Stimulated activated CD8-positive, alpha-beta memory T cell treated with anti-CD3 and anti-CD28 coated beads, Interleukin-4, amount 100 ng/mL, for 24 hours (primary cell): Measurements from ENCODE around the gene FNDC3B.

ENCODE experiments used
- DNase-seq: peaks from one replicate; pipeline ENCODE4 v3.0.0-alpha.2; 2020; ENCODE audit warnings: low read depth

Gene FNDC3B

DNA sequence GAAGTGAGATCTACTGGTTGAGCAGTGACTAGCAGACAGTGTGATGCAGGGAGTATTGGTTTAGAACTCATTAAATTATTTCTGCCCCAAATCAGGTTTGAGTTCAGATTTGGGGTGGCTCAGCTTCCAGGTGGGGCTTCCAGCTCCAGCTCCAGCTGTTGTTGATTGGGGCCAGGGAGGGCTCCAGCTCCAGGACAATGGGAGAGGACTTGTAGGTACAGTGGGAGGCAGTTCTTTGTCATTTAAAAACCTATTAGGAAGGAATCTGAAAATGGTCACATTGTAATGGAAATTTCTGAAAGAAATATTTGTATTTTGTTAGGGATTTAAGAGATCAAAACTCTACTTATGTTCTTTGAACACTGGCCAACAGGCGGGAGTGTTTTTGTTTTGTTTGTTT, 97.0 kb downstream of the FNDC3B start:
- DNase-seq, result no peak

DNA sequence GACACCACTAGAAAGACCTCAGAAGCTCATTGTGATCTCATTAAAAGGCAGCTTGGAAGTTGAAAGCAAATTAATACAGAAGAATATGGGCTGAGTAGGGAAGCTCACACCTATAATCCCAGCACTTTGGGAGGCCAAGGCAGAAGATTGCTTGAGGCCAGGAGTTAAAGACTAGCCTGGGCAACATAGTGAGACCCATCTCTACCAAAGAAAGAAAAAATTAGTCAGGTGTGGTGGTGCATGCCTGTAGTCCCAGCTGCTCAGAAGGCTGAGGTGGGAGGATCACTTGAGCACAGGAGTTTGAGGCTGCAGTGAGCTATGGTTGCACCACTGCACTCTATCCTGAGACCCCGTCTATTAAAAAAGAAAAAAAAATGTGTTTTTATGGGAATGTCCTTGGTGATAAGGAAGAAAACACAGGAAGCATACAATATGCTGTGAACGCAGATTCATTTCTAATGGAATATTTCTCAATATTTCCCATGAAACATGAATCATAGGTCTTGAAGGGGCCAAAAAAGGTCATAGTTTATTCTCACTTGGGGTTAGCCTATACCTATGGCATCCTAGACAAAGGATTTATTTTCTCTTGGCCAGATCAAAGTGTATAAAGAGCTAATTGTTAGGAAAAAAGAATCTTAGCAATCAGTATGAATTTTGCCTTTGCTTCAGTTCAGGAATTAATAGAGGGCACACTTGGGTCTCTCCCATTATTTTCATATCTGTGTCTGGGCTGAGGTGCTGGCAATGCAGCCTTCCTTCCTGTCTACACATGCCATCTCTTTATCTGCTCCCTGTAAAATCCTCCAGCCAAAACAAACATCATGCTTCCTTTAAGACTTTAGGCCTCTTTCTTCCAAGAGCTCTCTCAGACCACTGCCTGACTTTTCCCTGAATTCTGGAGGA, 98.2 kb downstream of the FNDC3B start:
- DNase-seq, result no peak

DNA sequence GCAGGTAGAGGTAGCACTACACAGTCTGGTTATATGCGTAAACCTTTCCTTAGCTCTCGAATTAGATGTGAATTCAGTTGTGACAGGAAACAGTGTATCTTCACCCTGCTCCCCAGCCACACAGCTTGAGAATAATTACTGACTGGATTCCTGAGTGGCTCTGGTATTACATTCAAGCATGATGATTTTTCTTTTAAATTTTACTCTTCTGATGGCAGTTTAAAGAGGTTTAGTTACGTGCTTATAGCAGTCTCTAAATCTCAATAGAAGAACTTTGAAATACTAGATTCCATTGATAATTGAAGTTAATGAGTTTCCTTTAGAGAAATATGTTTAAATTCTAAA, 98.8 kb downstream of the FNDC3B start:
- no peak for DNase-seq

DNA sequence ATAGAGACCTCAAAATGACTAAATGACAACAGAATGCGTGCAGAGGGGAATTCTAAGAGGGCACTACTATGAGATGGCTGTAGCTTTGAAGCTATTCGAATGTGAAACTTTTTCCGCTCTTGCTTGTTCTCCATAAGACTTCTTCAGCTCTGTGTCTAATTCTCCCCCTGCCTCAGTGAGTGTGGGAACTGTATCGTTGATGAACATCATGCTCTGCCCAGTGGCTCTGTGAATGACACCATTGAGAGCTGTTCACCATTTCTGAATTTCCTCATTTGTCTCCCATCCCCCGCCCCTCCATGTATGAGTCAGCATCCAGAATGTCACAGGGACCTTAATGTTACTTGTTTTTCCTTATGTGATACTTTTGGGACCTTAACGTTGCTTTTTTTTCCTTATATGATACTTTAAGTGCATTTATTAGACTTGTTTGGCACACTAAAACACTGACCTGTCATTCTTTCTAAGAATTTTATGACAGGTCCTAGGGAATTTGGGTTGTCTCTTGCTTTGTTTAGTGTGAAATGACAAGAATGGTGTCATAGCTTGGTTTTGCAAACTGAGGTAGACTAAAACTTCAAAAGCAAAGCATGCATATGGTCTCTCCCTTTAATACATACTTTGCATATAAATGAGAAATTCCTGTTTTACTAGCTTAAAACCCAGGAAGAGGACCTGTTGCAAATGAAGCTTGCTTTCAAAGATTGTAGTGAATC, 99.6 kb downstream of the FNDC3B start:
- DNase-seq, result no peak

DNA sequence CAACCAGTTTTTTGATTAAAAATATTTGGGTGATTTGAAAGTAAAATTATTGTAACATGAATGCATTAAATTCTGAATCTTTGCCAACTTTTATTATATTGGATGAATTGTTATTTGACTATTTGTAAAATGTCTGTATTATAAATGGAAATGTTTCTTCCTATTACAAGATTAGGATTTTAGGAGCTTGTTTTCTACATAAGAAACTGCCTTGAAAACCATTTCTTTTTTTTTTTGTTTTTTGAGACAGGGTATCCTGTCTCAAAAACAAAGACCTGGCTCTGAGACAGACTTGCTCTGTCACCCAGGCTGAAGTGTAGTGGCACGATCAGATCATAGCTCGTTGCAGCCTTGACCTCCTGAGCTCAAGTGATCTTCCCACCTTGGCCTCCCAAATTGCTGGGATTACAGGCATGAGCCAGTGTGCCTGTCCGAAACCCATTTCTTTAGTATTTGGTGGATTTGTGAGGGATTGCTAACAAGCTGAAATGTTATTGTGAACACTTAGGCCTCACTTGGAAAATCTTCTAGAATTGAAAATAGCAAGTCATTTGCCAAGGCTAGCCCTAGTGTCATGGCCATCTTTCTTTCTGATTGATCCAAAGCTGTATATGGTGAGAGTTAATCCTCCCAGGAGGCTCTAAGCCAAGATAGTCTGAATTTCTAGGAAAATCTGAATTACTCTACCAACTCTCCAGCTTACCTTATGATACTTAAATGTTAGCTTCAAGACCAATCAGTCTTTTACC, 100.3 kb downstream of the FNDC3B start:
- DNase-seq, result no peak

DNA sequence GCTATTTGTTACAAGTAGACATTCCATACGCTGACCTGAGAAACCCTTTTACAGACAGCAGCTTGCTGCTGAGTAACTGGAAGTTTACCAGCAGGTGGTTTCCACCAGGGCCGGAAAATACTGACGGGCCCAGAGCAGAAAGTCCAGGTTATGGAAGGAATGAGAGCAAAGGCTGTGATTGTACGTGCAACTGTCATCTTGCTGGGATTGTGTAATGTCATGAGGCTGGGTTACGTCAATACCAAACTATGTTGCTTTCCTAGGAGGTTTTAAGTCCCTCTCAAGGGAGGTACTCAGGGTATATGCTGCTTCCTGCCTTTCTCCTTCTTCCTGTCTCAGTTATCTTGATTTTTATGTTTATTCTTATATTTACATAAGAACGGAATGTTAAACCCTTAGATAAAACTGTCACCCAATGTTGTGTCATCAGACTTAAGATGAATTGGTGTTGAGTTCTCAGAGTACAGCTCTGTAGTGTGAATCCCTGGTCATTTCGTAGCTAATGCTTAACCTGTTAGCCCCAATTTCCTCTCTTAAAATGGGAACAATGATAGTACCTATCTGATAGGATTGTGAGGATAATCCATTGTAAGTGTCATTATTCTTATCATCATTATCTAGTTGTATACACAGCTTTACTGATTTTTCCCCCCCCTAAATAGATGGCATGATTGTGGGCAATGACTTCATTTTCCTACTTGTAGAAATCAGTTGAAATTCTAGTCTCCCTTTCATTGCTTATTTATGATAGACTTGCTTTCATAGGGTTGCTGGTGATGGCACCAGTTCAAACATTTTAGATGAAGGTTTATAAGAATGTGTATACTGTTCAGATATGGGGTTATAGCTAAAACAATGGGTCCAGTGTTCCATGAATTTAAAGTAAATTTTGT, 101.4 kb downstream of the FNDC3B start:
- DNase-seq, result no peak

DNA sequence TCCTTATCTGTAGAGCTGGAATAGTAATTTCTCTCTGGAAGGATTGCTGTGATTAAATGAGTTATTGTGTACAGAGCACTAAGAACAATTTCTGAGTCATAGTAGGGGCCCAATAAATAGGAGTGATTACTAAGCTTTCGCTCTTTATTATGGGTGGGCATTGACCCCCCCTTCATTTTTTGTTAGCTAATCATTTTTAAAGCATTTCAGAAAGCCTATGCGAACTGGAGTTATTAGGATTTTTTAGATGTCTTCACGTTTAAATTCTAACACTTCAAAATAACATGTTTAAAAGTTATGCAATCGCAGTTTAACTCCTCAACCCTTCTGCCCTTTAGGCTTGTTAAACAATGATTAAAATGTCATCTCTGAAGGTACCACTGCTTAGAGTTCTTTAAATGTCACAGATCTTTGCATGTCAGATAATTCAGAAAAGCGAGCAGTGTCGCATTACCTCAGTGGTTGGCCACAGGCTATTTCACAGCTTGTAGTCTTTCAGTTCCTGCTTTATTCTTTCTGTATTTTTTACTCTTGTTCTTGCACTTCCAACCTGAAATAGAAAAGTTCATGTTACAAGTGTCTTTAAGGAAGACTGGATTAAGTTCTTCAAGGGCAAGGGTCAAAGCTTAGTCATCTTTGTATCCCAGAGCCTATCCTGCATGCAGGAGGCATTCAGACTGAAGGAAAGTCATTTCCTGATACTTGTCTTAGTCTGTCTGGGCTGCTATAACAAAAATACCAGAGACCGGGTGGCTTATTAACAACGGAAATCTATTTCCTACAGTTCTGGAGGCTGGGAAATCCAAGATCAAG, 102.9 kb downstream of the FNDC3B start:
- no peak for DNase-seq

DNA sequence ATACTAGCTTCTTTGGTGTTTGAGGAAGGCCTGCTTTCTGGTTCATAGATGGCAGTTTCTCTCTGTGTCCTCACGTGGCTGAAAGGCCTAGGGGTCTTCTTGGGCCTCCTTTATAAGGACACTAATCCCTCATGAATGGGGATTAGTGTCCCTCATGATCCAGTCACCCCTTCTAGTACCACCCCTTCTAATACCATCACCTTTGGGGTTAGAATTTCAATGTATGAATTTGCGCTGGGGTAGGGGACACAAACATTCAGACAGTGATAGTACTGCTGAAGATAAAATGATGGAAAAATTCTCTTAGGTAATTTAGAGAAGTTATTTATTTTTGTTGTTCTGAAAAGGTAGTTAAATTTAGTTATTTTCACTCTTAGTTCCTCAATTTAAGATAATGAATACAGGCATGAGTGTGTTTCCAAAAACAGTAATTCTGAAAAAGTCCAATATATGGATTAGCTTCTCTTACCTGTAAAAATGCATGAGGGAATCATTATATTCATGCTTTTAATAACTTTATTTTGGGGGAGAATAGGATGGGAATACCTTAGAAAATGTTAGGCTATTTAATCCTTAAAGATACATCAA, 103.6 kb downstream of the FNDC3B start:
- DNase-seq, result no peak

DNA sequence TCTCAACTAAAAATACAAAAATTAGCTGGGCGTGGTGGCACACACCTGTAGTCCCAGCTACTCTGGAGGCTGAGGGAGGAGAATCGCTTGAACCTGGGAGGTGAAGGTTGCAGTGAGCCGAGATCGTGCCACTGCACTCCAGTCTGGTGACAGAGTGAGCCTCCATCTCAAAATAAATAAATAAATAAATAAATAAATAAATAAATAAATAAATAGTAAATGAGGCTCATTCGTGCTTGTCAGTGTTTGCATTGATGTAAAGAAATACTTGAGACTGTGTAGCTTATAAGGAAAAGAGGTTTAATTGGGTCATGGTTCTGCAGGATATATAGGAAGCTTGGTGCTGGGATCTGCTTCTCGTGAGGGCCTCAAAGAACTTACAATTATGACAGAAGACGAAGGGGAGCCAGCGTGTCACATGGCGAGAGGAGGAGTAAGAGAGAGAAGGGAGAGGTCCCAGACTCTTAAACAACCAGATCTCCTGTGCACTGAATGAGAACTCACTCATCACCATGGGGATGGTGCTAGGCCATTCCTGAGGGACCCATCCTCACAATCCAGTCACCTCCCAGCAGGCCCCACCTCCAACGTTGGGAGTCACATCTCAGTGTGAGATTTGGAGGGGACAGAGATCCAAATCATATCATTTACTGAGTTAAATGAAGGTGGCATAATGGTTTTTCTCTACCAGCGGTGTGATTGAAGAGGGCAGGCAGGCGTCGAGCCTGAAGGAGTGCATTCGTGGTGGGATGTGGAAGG, 104.5 kb downstream of the FNDC3B start:
- no peak for DNase-seq

DNA sequence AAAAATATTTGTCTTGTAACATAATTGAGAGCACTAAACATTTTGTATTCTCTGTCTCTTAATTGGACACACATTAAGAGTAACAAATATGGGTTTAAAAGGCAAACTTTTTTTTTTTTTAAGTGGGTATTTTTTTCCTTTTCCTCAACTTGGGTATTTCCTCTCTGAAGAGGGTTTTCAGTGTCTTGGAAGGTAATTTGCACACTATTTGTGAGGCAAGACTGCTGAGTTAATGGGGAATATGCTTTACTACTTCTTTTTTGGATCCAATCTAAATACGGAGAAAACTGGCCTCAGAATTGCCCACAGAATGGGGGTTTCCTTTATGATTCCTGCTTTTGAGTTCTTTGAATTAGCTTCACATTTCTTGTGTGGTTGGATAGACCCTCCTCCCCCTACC, 105.2 kb downstream of the FNDC3B start:
- no peak for DNase-seq

DNA sequence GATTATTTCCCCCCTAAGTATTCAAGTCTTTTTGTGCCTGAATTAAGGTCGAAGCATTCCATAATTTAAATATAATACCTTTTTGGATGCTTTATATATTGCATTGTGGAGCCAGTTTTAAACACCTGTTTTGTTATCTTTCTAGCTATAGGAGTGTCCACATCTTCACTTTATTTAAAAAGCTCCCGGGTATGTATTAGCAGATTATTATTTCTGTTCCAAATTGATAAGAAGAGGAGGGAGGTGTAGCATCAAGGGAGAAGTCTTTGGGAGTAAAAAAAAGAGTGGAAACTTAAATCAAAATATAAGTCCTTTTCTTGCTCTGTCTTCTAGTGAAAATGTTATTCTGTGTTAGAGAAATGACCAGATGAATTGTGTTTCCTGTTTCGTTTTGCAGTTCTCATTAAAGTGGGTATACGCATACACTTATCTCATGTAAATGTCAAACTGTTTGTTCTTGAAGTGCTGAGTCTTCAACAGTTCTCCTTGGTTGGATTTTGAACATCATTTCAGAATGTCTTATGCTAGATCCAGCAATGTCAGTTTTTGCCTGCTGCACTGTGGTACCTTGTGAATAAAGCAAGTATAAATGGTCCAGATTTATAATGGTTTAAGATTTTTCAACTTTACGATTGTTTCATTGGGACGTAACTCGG, 105.8 kb downstream of the FNDC3B start:
- no peak for DNase-seq

DNA sequence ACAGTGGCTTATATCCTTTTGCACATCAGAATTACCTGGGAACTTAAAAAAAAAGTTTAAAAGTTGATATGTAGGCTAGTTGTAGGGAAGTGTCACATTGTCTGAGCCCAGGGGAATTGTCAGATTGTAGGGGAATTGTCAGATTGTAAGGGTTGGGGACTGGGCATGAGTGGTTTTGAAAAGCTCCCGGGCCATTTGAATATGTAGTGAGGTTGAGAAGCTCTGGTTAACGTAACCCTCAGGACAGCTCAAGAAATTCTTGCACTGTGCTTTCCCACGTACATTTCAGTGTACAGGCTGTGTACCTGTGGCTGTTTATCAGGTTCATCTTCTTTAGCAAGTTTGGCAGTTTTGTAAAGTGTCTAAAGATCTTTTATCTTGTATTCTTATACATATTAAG, 107.0 kb downstream of the FNDC3B start:
- DNase-seq, result no peak

DNA sequence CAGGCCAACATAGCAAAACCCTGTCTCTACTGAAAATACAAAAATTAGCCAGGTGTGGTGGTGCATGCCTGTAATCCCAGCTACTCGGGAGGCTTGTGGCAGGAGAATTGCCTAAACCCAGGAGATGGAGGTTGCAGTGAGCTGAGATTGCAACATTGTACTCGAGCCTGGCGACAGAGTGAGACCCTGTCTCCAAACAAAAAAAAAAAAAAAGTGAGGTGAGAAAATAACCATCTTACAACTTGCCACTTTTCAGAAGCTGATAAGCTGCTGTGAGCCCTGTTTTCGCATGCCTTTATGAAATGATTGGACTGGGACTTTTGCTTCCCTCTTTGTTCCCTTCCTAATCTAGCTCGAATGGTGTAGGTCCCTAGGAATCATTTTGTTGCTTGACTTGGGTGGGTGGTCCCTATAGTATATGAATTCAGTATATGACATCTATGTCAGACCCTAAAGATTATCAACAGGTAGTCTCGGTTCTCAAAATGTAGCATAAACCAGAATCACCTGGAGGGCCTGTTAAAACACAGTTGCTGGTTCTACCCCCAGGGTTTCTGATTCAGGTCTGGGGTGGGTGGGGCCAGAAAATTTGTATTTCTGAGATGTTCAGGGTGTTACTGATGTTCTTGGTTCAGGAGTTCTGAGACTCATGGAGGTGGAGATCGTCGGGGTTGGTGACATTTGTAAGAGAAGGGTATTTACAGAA, 107.9 kb downstream of the FNDC3B start:
- DNase-seq, result no peak

DNA sequence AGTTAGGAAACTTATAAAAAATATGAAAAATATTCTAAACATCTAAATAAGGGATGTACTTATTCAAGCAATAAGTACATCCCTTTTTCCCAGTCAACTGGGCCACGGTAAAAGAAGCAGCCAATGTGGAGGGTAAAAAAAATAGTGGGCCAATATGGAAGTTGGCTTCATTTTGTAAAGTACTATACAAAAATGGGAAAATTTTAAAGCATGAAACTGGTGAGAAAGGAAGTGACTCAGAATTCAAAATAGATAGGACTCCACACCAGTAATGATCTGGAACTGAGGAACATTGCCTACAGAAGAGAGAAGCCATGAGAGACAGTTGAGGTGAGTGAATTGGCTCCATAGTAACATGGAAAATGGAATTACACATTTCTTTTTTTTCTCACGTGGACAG, 108.9 kb downstream of the FNDC3B start:
- no peak for DNase-seq

DNA sequence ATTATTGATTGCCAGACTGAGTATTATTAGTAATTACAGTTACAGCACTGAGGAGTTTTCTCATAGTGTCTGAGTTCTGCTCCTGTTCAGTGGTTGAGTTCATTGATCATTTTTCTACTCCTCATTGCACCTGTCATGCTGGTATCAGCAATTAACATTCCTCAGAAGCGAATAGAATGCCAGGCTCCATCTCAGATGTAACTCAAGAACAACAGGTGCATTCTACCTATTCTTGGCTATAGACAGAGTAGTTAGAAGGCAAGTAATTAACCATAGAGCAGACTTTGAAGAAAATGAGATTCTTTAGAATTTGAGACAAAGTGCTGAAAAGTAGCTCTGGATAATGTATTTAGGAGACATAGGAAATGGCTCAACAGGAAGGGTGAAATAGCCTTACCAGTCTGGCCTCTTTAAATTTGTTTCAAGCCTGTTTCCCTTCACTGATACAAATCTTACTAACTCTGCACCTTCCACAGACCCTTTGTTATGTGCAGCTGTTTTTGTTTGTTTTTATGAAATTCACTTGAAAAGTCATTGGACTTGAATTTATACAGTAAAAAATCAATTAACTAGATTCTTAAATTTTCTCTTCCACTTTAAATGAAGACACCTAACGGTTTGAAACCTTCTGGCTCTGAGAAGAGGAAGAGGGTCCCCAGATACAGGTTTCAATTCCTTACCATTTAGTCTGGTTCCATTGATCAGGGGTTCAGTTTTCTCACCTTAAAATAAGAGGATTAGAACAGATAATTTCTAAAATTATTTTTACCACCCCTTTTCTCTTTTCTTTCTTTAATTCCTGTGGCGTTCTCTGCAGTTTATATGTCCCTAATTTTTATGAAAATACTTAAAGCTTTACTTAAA, 109.6 kb downstream of the FNDC3B start:
- DNase-seq, result no peak

DNA sequence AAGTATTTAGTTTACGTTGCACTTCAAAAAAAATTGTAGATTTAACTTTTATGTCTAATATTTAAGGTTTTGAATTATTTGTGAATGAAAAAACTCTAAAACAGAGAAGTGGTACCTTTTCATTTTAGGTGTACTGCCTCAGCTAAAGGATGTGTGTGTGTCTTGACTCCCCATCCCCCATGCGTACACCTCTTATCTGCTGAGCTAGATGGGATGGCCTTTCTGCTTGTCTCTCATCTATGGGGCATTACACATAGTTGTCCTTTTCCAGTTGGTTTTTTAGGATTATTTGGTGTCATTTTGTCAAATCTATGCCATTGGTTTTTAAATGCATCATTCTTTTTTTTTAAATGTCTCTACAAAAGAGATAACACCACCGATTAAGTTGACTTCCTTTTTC, 110.9 kb downstream of the FNDC3B start:
- DNase-seq, result no peak

DNA sequence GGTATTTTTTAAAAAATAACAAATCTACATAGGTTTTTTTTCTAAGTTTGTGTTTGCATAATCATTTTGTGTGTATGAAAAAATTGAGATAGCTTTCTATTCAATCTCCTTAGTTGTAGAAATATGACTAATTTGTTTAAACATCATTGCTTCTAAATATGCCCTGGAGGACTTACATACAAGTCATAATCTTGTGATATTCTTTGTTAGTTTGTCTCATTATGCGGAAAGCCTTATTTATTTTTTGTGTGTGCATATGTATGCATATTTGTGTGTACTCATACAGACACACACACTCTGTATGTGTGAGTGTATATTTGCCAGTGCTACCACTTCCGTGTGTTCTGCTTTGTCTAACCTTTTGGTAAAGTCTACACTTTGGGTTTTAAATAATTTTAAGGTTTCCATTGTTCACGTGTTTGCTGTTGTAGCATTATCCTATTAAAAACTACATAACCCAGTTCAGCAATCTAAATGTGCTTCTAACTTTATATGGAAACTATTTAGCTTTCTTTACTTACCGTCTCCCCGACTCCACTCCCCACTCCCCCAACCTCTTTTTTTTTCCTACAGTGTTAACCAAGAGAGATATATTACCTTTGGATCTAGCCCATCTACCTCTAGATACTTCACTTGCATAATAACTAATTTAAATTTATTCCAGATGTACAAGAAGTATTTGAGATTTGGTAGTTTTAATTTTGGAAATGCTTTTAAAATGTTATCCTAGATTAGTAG, 111.7 kb downstream of the FNDC3B start:
- no peak for DNase-seq
